GM12878 (cell line): ENCODE results near the gene CCDC9B. TPM values are rescaled to one million over a fixed set of nuclear protein-coding genes. Genes with fewer than 3 reads are reported as not detected.

Experiments used
- ATF3 ChIP-seq: IDR thresholded peaks from 2 replicates; pipeline ENCODE4 v1.6.1; 2011; ENCODE audit warnings: low read depth, mild to moderate bottlenecking, low read length, moderate library complexity, borderline replicate concordance; ENCODE audit errors: extremely low read depth
- BCL3 ChIP-seq: IDR thresholded peaks from 2 replicates; pipeline ENCODE4 v1.6.1; 2011; ENCODE audit warnings: borderline replicate concordance, low read depth, mild to moderate bottlenecking, moderate library complexity, low read length; ENCODE audit not compliant: insufficient read depth, poor library complexity, severe bottlenecking
- BRCA1 ChIP-seq: IDR thresholded peaks from 2 replicates; pipeline ENCODE4 v1.6.1; 2011; ENCODE audit warnings: low read depth, low read length, improper control_type of control experiment
- CHD2 ChIP-seq: IDR thresholded peaks from 2 replicates; pipeline ENCODE4 v1.6.1; 2011; ENCODE audit warnings: low read depth, low read length, improper control_type of control experiment, borderline replicate concordance
- DPF2 ChIP-seq: fragments of 450-650 bp; IDR thresholded peaks from 2 replicates; pipeline ENCODE4 v1.6.1; 2017; ENCODE audit warnings: mild to moderate bottlenecking
- IRF4 ChIP-seq: IDR thresholded peaks from 2 replicates; pipeline ENCODE4 v1.6.1; 2011; ENCODE audit warnings: low read depth, low read length
- JUND ChIP-seq: IDR thresholded peaks from 2 replicates; pipeline ENCODE4 v1.6.1; 2012; ENCODE audit warnings: low read depth, mild to moderate bottlenecking, low read length, improper control_type of control experiment, moderate library complexity
- MAX ChIP-seq: IDR thresholded peaks from 2 replicates; pipeline ENCODE4 v1.6.1; 2012; ENCODE audit warnings: low read depth, low read length, improper control_type of control experiment
- RUNX3 ChIP-seq: IDR thresholded peaks from 2 replicates; pipeline ENCODE4 v1.6.1; 2012; ENCODE audit warnings: low read length, inconsistent platforms
- SMAD1 ChIP-seq: fragments of 450-650 bp; IDR thresholded peaks from 2 replicates; pipeline ENCODE4 v1.6.1; 2018; ENCODE audit warnings: mild to moderate bottlenecking, low read depth; ENCODE audit not compliant: partially characterized antibody
- SRF ChIP-seq, 2 experiments: IDR thresholded peaks; 2 replicates each; pipeline ENCODE4 v1.6.1; 2011; ENCODE audit warnings: low read depth in 2 of 2, low read length in 2 of 2, mild to moderate bottlenecking in 1 of 2, moderate library complexity in 1 of 2
- SUZ12 ChIP-seq: fragments of 200-600 bp; sonication (generic); IDR thresholded peaks from one replicate; pipeline ENCODE4 v1.6.1; 2018; ENCODE audit warnings: antibody characterized with exemption, mild to moderate bottlenecking; ENCODE audit not compliant: unreplicated experiment
- TCF12 ChIP-seq: IDR thresholded peaks from 2 replicates; pipeline ENCODE4 v1.6.1; 2011; ENCODE audit warnings: low read depth, mild to moderate bottlenecking, low read length
- ZNF217 ChIP-seq: fragments of 450-650 bp; IDR thresholded peaks from 2 replicates; pipeline ENCODE4 v1.6.1; 2017; ENCODE audit warnings: antibody characterized with exemption, mild to moderate bottlenecking
- ZNF384 ChIP-seq: IDR thresholded peaks from 2 replicates; pipeline ENCODE4 v1.6.1; 2012; ENCODE audit warnings: low read depth, mild to moderate bottlenecking, low read length, improper control_type of control experiment, borderline replicate concordance
- ZNF592 ChIP-seq: fragments of 450-650 bp; IDR thresholded peaks from 2 replicates; pipeline ENCODE4 v1.6.1; 2017; ENCODE audit warnings: mild to moderate bottlenecking, moderate library complexity
- ZNF687 ChIP-seq: fragments of 450-650 bp; IDR thresholded peaks from 2 replicates; pipeline ENCODE4 v1.6.1; 2017; ENCODE audit warnings: mild to moderate bottlenecking, moderate library complexity
- polyA plus RNA-seq, 11 experiments: library from polyadenylated mRNA; depleted of rRNA in 4 of 11; unstranded in 6 of 11; stranded (reverse) in 5 of 11; fragments of >200 nt; fragmentation: Nextera tagmentation in 4 of 11; fragmentation: Illumina TruSeq in 1 of 11; extraction: Ambion mirVana in 4 of 11; extraction: Trizol in 1 of 11; gene quantifications; 1 replicate in 1 of 11; 2 replicates in 10 of 11; pipeline versions ENCODE4 v1.2.1 to v1.2.3, GENCODE V29; 2011 to 2016; ENCODE audit warnings: inconsistent platforms in 2 of 11, missing spikeins in 2 of 11, low read depth in 1 of 11
- total RNA-seq, 4 experiments: library from RNA; depleted of rRNA in 3 of 4; stranded (reverse); fragments of >200 nt in 3 of 4; fragmentation: Illumina TruSeq in 1 of 4; extraction: Trizol in 1 of 4; gene quantifications; 2 replicates each; pipeline versions ENCODE4 v1.2.1 to v1.2.3, GENCODE V29; 2013 to 2021

CCDC9B gene
- total and polyA plus RNA-seq, 10 of the 15 experiments (the other 5 are each of a cell fraction or from before 2014, with no cell fraction given), result 0.01 to 0.08 (median 0.03) TPM; not detected in 6

- 0 out of 2 replicates have a peak, but pooled peaks have one; percentile 36 for TF ChIP-seq ZNF592
- no peak for TF ChIP-seq BRCA1
- TF ChIP-seq ZNF687, result peak; percentile 64; the same call in 1 of the 2 replicates
- TF ChIP-seq SRF (IDR thresholded peaks at IDR 0.05; ENCODE audit: low read depth in 2 of 2, low read length in 2 of 2), result no peak
- no peak for TF ChIP-seq RUNX3
- peak; percentile 35; the same call in 1 of the 2 replicates for TF ChIP-seq CHD2
- peak; percentile 62; the same call in 1 of the 2 replicates for TF ChIP-seq ZNF217
- 0 out of 2 replicates have a peak, but pooled peaks have one; percentile 16 for TF ChIP-seq JUND
- TF ChIP-seq ZNF384, result no peak
- TF ChIP-seq SUZ12, result no peak
- TF ChIP-seq DPF2, result 0 out of 2 replicates have a peak, but pooled peaks have one; percentile 58
- TF ChIP-seq SMAD1, result no peak
- TF ChIP-seq IRF4, result no peak
- TF ChIP-seq ATF3, result no peak
- peak; percentile 44; the same call in 1 of the 2 replicates for TF ChIP-seq TCF12
- TF ChIP-seq MAX, result peak; percentile 70; the same call in 1 of the 2 replicates
- no peak for TF ChIP-seq BCL3
These were observed 27.2 kb upstream of the CCDC9B start (continued) for GRCh38 chr15:40367686-40368611.
